Gastroesophageal sphincter (tissue), 3 donors: ENCODE measurements around the gene SPAAR.

Source experiments
- EP300 ChIP-seq: sonication (generic); formaldehyde crosslinking; IDR thresholded peaks from one replicate; pipeline ENCODE4 v1.6.1; 2017; ENCODE audit warnings: antibody characterized with exemption, mild to moderate bottlenecking
- POLR2A ChIP-seq, 2 donors: fragments of 450-650 bp; IDR thresholded peaks; one replicate each; pipeline ENCODE4 v1.6.1; 2017; ENCODE audit warnings: antibody characterized with exemption in 2 of 2, mild to moderate bottlenecking in 2 of 2, moderate library complexity in 1 of 2
- POLR2AphosphoS5 ChIP-seq: sonication (generic); formaldehyde crosslinking; IDR thresholded peaks from one replicate; pipeline ENCODE4 v1.6.1; 2017; ENCODE audit warnings: antibody characterized with exemption
- TF ChIP-seq, protein P1 (sequence below), 4 experiments: fragments of 200-600 bp in 2 of 4; fragments of 450-650 bp in 2 of 4; sonication (generic) in 1 of 4; IDR thresholded peaks; one replicate each; pipeline ENCODE4 v1.5.1; 2017 to 2019; ENCODE audit warnings: antibody characterized with exemption in 4 of 4, mild to moderate bottlenecking in 2 of 4, moderate library complexity in 2 of 4

DNA sequence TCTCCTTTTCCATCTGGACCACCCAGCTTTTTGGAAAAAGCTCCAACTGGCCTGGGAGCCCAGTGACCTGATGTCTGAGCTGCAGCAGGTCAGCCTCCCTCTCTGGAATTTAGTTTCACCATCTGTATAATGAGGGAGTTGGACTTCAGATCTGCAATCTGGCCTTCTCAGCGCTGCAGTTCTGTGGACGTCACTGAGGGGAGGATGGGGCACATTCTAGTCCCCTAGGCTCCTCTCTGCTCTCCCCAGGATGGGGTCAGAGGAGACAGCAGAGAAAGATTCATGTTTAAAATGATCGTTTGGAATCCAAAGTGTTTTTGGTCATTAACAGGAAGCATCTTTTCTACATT, 49.3 kb upstream of the SPAAR start:
- TF ChIP-seq, protein P1, sequence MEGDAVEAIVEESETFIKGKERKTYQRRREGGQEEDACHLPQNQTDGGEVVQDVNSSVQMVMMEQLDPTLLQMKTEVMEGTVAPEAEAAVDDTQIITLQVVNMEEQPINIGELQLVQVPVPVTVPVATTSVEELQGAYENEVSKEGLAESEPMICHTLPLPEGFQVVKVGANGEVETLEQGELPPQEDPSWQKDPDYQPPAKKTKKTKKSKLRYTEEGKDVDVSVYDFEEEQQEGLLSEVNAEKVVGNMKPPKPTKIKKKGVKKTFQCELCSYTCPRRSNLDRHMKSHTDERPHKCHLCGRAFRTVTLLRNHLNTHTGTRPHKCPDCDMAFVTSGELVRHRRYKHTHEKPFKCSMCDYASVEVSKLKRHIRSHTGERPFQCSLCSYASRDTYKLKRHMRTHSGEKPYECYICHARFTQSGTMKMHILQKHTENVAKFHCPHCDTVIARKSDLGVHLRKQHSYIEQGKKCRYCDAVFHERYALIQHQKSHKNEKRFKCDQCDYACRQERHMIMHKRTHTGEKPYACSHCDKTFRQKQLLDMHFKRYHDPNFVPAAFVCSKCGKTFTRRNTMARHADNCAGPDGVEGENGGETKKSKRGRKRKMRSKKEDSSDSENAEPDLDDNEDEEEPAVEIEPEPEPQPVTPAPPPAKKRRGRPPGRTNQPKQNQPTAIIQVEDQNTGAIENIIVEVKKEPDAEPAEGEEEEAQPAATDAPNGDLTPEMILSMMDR (IDR thresholded peaks at IDR 0.05): no peak
- TF ChIP-seq POLR2AphosphoS5: no peak
- no peak for TF ChIP-seq EP300
- TF ChIP-seq POLR2A (IDR thresholded peaks at IDR 0.05): no peak
